Smooth muscle cell of the umbilical artery (primary cell): ENCODE measurements around the gene HLA-B. TPM values are rescaled to one million over a fixed set of nuclear protein-coding genes. Genes with fewer than 3 reads are reported as not detected.

ENCODE experiments used
- total RNA-seq: library from RNA; depleted of rRNA; stranded (reverse); fragments of >200 nt; gene quantifications from 2 replicates; pipeline ENCODE4 v1.2.3, GENCODE V29; 2014

The HLA-B gene
- 405 and 426 TPM in 2 replicates for total RNA-seq

GRCh38 chr6:31356946-31357466 lies at the start of gene HLA-B:
Gene HLA-B (minus strand): TSS chr6:31357179. CDS start chr6:31357158, 21 bp downstream.

DNA sequence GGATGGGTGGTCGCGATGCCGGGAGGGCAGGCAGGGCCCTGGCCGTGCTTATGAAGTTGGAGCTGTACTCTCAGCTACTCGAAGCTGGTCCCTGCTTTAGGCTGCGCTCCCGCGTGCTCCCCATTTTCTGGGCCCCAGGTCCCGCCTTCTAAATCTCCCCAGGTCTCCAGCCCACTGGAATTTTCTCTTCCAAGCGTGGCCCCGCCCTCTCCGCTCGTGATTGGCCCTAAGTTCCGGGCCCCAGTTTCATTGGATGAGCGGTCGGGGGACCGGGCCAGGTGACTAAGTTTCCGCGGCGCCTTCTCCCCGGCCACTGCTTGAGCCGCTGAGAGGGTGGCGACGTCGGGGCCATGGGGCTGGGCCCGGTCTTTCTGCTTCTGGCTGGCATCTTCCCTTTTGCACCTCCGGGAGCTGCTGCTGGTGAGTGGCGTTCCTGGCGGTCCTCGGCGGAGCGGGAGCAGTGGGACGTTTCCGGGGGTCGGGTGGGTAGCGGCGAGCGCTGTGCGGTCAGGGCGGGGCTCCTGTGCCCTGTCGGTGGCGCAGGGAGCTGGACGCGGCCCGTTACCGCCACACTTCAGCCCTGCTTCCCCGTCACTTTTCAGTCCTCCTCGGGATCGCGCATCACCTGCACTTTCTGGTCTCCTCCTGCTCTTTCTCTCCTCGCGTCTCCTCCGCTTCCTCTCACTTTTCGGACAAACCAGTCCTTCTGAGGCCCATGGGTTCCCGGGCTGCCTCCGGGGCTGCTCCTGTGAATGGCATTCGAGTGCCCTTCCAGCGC lies 46.5 kb upstream of the HLA-B start, which contains the start of gene MICA:
MICA (plus strand) TSS at position 313 of the 778 bp plus-strand sequence; CDS start at position 351, 38 bp downstream.

Other genes starting within 250 kb of the HLA-B start
- gene C6orf15, start 244.6 kb downstream of the HLA-B start, total RNA-seq = not detected in 2 replicates
- gene PSORS1C1, start 242.4 kb downstream of the HLA-B start, total RNA-seq = 0.89 and 1.6 TPM in 2 replicates
- gene CDSN, start 236.7 kb downstream of the HLA-B start, total RNA-seq = not detected in 2 replicates
- gene PSORS1C2, start 218.1 kb downstream of the HLA-B start, total RNA-seq = not detected in 2 replicates
- gene CCHCR1, start 199.4 kb downstream of the HLA-B start, total RNA-seq = 9.9 and 11.3 TPM in 2 replicates
- gene TCF19, start 198.6 kb downstream of the HLA-B start, total RNA-seq = 1.5 and 8.6 TPM in 2 replicates
- gene POU5F1, start 186.5 kb downstream of the HLA-B start, total RNA-seq = 0.30 and 0.51 TPM in 2 replicates
- gene HLA-C, start 85.1 kb downstream of the HLA-B start, total RNA-seq = 163 and 475 TPM in 2 replicates
- 83.3 and 207 TPM in 2 replicates for gene MICA, start 46.4 kb upstream of the HLA-B start, total RNA-seq
- gene MICB, start 141.0 kb upstream of the HLA-B start, total RNA-seq = 6.5 and 9.6 TPM in 2 replicates
- gene MCCD1, start 171.8 kb upstream of the HLA-B start, total RNA-seq = not detected in 2 replicates
- 222 and 273 TPM in 2 replicates for gene DDX39B, start 184.8 kb upstream of the HLA-B start, total RNA-seq
- 2.6 and 3.3 TPM in 2 replicates for gene ATP6V1G2, start 189.4 kb upstream of the HLA-B start, total RNA-seq
- gene NFKBIL1, start 190.4 kb upstream of the HLA-B start, total RNA-seq = 12.0 and 23.5 TPM in 2 replicates
- gene LTA, start 215.1 kb upstream of the HLA-B start, total RNA-seq = not detected in 2 replicates
- under 0.01 TPM in 1 of 2 replicates, not detected in the other for gene TNF, start 218.4 kb upstream of the HLA-B start, total RNA-seq
- not detected in 2 replicates for gene LTB, start 225.2 kb upstream of the HLA-B start, total RNA-seq
- gene LST1, start 229.1 kb upstream of the HLA-B start, total RNA-seq = not detected in 2 replicates
- not detected in 2 replicates for gene NCR3, start 235.8 kb upstream of the HLA-B start, total RNA-seq